ENCODE results near the gene CHRNB2.

GRCh38 chr1:154539486-154540483 is 27.8 kb upstream of the CHRNB2 start:
- TF ChIP-seq CTCF (IDR thresholded peaks at IDR 0.05; ENCODE audit: low read depth, low read length), result no peak
- TF ChIP-seq EZH2phosphoT487 (IDR thresholded peaks at IDR 0.05; ENCODE audit: low read depth), result no peak

Measured in OCI-LY3 (cell line).